IMR-90 (cell line): ENCODE results near the gene TBXAS1. TPM values are rescaled to one million over a fixed set of nuclear protein-coding genes. Genes with fewer than 3 reads are reported as not detected.

Source experiments
- ATAC-seq: fragments of 200-7000 bp; cut with Tn5 transposase; 2 replicates; pipeline ENCODE4 v1.9.1; 2020; ENCODE audit warnings: low read depth, mild to moderate bottlenecking, moderate library complexity
- BruUV-seq: library from RNA; stranded (reverse); fragments of 400-500 nt; replicated peaks from 2 replicates; lab custom pipeline; 2021; lab: Mats Ljungman, UMichigan
- CTCF ChIA-PET: fragments of 300-600 bp; formaldehyde crosslinking; extraction: SDS; loops from one replicate; lab custom pipeline; 2021; ENCODE audit warnings: antibody characterized with exemption; lab: Yijun Ruan, JAX
- POLR2A ChIA-PET: fragments of 300-600 bp; sonication (Branson Sonifier 250); formaldehyde crosslinking; loops from one replicate; lab custom pipeline; 2022; ENCODE audit warnings: antibody characterized with exemption; ENCODE audit not compliant: unreplicated experiment; lab: Charles Lee
- DNase-seq: peaks from one replicate; pipeline ENCODE4 v3.0.0; 2013
- H2AFZ ChIP-seq: replicated peaks from 2 replicates; pipeline ENCODE3; 2013; ENCODE audit warnings: low read length, mild to moderate bottlenecking; ENCODE audit not compliant: poor library complexity
- H2AK5ac ChIP-seq: 2 replicates; pipeline ENCODE4 v1.6.1; 2013; ENCODE audit warnings: low read depth, low read length, inconsistent platforms
- H2AK9ac ChIP-seq: replicated peaks from 2 replicates; pipeline ENCODE3; 2013; ENCODE audit warnings: mild to moderate bottlenecking, low read depth, low read length, moderate library complexity; ENCODE audit not compliant: poor library complexity
- H2BK120ac ChIP-seq: 2 replicates; pipeline ENCODE4 v1.6.1; 2013; ENCODE audit warnings: low read depth, low read length, inconsistent platforms
- H2BK15ac ChIP-seq: 3 replicates; pipeline ENCODE4 v1.6.1; 2013; ENCODE audit warnings: low read depth, low read length, inconsistent platforms
- H2BK20ac ChIP-seq: 2 replicates; pipeline ENCODE4 v1.6.1; 2013; ENCODE audit warnings: low read depth, mild to moderate bottlenecking, inconsistent platforms, low read length, moderate library complexity
- H2BK5ac ChIP-seq: 2 replicates; pipeline ENCODE4 v1.6.1; 2013; ENCODE audit warnings: mild to moderate bottlenecking, low read depth, low read length, inconsistent platforms; ENCODE audit not compliant: poor library complexity, severe bottlenecking
- H3K14ac ChIP-seq: replicated peaks from 2 replicates; pipeline ENCODE4 v1.6.1; 2013; ENCODE audit warnings: low read depth, low read length, inconsistent platforms
- H3K18ac ChIP-seq: 2 replicates; pipeline ENCODE4 v1.6.1; 2013; ENCODE audit warnings: low read depth, low read length, control low read depth
- H3K23ac ChIP-seq: 2 replicates; pipeline ENCODE4 v1.6.1; 2013; ENCODE audit warnings: low read depth, low read length, inconsistent platforms
- H3K27ac ChIP-seq: 2 replicates; pipeline ENCODE4 v1.5.1; 2013; ENCODE audit warnings: mild to moderate bottlenecking, control low read depth, low read length; ENCODE audit not compliant: insufficient read depth
- H3K27me3 ChIP-seq: 2 replicates; pipeline ENCODE4 v1.6.1; 2013; ENCODE audit warnings: low read length; ENCODE audit not compliant: control insufficient read depth, insufficient read depth
- H3K36me3 ChIP-seq: 2 replicates; pipeline ENCODE4 v1.6.1; 2013; ENCODE audit warnings: low read length, mixed read lengths; ENCODE audit not compliant: control insufficient read depth, insufficient read depth
- H3K4ac ChIP-seq: 2 replicates; pipeline ENCODE4 v1.6.1; 2013; ENCODE audit warnings: low read depth, low read length, inconsistent platforms
- H3K4me1 ChIP-seq: 2 replicates; pipeline ENCODE4 v1.6.1; 2013; ENCODE audit warnings: low read length, mixed read lengths; ENCODE audit not compliant: control insufficient read depth, insufficient read depth
- H3K4me2 ChIP-seq: 2 replicates; pipeline ENCODE4 v1.6.1; 2013; ENCODE audit warnings: low read depth, mild to moderate bottlenecking, control low read depth, low read length, moderate library complexity
- H3K4me3 ChIP-seq: 2 replicates; pipeline ENCODE4 v1.5.1; 2013; ENCODE audit warnings: low read depth, mild to moderate bottlenecking, control low read depth, low read length, moderate library complexity; ENCODE audit not compliant: insufficient read depth
- H3K56ac ChIP-seq: 2 replicates; pipeline ENCODE4 v1.6.1; 2013; ENCODE audit warnings: low read length, inconsistent platforms; ENCODE audit not compliant: insufficient read depth; ENCODE audit errors: extremely low read depth
- H3K79me1 ChIP-seq, 2 experiments: 2 replicates each; pipeline ENCODE4 v1.6.1; 2013; ENCODE audit warnings: low read length in 2 of 2, inconsistent platforms in 1 of 2, low read depth in 1 of 2
- H3K9ac ChIP-seq: 2 replicates; pipeline ENCODE4 v1.6.1; 2013; ENCODE audit warnings: low read depth, low read length, control low read depth
- H3K9me1 ChIP-seq: 2 replicates; pipeline ENCODE4 v1.6.1; 2013; ENCODE audit warnings: low read length, inconsistent platforms; ENCODE audit not compliant: insufficient read depth
- H3K9me3 ChIP-seq: 2 replicates; pipeline ENCODE4 v1.6.1; 2013; ENCODE audit warnings: low read length; ENCODE audit not compliant: control insufficient read depth, insufficient read depth
- H4K20me1 ChIP-seq: 2 replicates; pipeline ENCODE4 v1.6.1; 2013; ENCODE audit warnings: low read length, inconsistent platforms; ENCODE audit not compliant: insufficient read depth
- H4K5ac ChIP-seq: 2 replicates; pipeline ENCODE4 v1.6.1; 2013; ENCODE audit warnings: mild to moderate bottlenecking, low read depth, low read length, control low read depth
- H4K8ac ChIP-seq, 2 experiments: 2 replicates each; pipeline ENCODE4 v1.6.1; 2013; ENCODE audit warnings: low read depth in 2 of 2, low read length in 2 of 2, control low read depth in 1 of 2, inconsistent platforms in 1 of 2
- H4K91ac ChIP-seq: 2 replicates; pipeline ENCODE4 v1.6.1; 2013; ENCODE audit warnings: low read depth, low read length, inconsistent platforms; ENCODE audit not compliant: insufficient read depth
- BHLHE40 ChIP-seq: fragments of 150-350 bp; IDR thresholded peaks from 2 replicates; pipeline ENCODE4 v1.6.1; 2016; ENCODE audit warnings: mild to moderate bottlenecking, low read depth, low read length
- CHD1 ChIP-seq: IDR thresholded peaks from 2 replicates; pipeline ENCODE4 v1.6.1; 2012; ENCODE audit warnings: low read depth, low read length, improper control_type of control experiment
- FOS ChIP-seq: fragments of 150-350 bp; IDR thresholded peaks from 2 replicates; pipeline ENCODE4 v1.6.1; 2016; ENCODE audit warnings: low read depth, low read length
- MAFK ChIP-seq: IDR thresholded peaks from 2 replicates; pipeline ENCODE4 v1.6.1; 2012; ENCODE audit warnings: low read depth, low read length, improper control_type of control experiment
- MXI1 ChIP-seq: IDR thresholded peaks from 2 replicates; pipeline ENCODE4 v1.6.1; 2012; ENCODE audit warnings: low read depth, mild to moderate bottlenecking, low read length, moderate library complexity, borderline replicate concordance
- NFE2L2 ChIP-seq: fragments of 150-350 bp; IDR thresholded peaks from 2 replicates; pipeline ENCODE4 v1.6.1; 2016; ENCODE audit warnings: low read depth, mild to moderate bottlenecking, low read length
- POLR2A ChIP-seq: IDR thresholded peaks from 2 replicates; pipeline ENCODE4 v1.6.1; 2012; ENCODE audit warnings: mild to moderate bottlenecking, low read depth, low read length
- RAD21 ChIP-seq: IDR thresholded peaks from 2 replicates; pipeline ENCODE4 v1.6.1; 2012; ENCODE audit warnings: low read length, improper control_type of control experiment
- SMC3 ChIP-seq: fragments of 150-350 bp; IDR thresholded peaks from 2 replicates; pipeline ENCODE4 v1.6.1; 2016; ENCODE audit warnings: low read depth, mild to moderate bottlenecking, antibody characterized with exemption, low read length, moderate library complexity
- WGBS, 2 experiments: methylation state at CpG; one replicate each; pipeline versions ENCODE4 v1.1.5 to v1.1.7; 2013; ENCODE audit warnings: missing lambda C conversion rate in 2 of 2; ENCODE audit not compliant: insufficient read length in 1 of 2; ENCODE audit errors: extremely low coverage in 2 of 2; 5-methylcytosine and 5-hydroxymethylcytosine counted together
- dilution Hi-C: fragments of 300-500 bp; cut with HindIII; formaldehyde crosslinking; loops from one replicate; pipeline ENCODE4 v1.14.3; 2018; ENCODE audit warnings: low sequenced_read_pairs; ENCODE audit not compliant: unreplicated experiment
- in situ Hi-C: fragments of 300-500 bp; cut with MboI; formaldehyde crosslinking; loops from 3 replicates; pipeline ENCODE4 v1.14.3; 2019; ENCODE audit warnings: low sequenced_read_pairs, inconsistent platforms, mixed read lengths
- intact Hi-C: fragments of 100-400 bp; cut with micrococcal nuclease; formaldehyde crosslinking; loops from 2 replicates; pipeline ENCODE4 v1.10.0; 2022
- polyA plus RNA-seq, 3 experiments: library from polyadenylated mRNA; depleted of rRNA; stranded (reverse); fragments of >200 nt; gene quantifications; 2 replicates each; pipeline ENCODE4 v1.2.3, GENCODE V29; 2012; ENCODE audit warnings: low replicate concordance in 1 of 3
- total RNA-seq: library from RNA; depleted of rRNA; stranded (reverse); fragments of >200 nt; gene quantifications from 2 replicates; pipeline ENCODE4 v1.2.3, GENCODE V29; 2012
- TF ChIP-seq, protein P1 (sequence below): conservative IDR thresholded peaks from 2 replicates; pipeline ENCODE4 v1.5.1; 2012; ENCODE audit warnings: mild to moderate bottlenecking, low read depth, low read length, improper control_type of control experiment
- TF ChIP-seq, protein P2 (sequence below): fragments of 150-350 bp; IDR thresholded peaks from 2 replicates; pipeline ENCODE4 v1.6.1; 2016; ENCODE audit warnings: low read depth, mild to moderate bottlenecking, low read length, moderate library complexity, borderline replicate concordance

The TBXAS1 gene
- total and polyA plus RNA-seq, 2 of the 4 experiments (the other 2 are of a cell fraction), result 5.9 to 10.8 TPM

DNA sequence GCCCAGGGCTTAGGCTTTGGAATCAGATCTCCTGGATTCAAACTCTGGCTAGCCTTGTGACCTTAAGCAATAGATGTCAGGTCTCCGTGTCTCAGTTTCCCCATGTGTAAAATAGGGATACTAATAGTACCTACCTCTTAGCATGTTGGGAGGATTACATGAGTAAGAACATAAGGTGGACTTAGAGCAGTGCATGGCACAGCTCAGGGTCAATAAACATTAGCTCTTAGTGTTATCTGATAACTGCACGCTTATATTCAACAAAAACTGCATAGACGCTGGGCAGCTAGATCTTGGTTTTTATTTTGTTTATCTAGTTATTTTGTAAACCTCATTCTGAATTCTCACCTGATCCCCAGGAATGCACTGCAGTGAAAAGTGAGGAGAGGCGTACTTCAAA is 17.2 kb downstream of the TBXAS1 start:
- peaks cover 0 to 3% of the 10 kb centered on the region in 2 experiments; a peak in 1 of 4 replicates for H3K79me1 ChIP-seq
- ATAC-seq, result no peak
- POLR2A ChIA-PET, result no interaction called here
- H4K20me1 ChIP-seq, result no peaks in the 10 kb centered on the region
- peaks cover 6% of the 10 kb centered on the region; the same call in 1 of the 2 replicates for H3K9me1 ChIP-seq
- H3K4ac ChIP-seq, result no peak overlapping the region
- no peak overlapping the region for H3K56ac ChIP-seq
- H2BK5ac ChIP-seq, result no peak overlapping the region
- no peak overlapping the region for H2BK15ac ChIP-seq
- H4K8ac ChIP-seq, result no peak overlapping the region
- no peak overlapping the region for H4K5ac ChIP-seq
- intact Hi-C loops (no loop called here), in situ Hi-C loops (no loop called here), dilution Hi-C loops (no loop called here)
- TF ChIP-seq MAFK (no peak), CHD1 (no peak), SMC3 (no peak), POLR2A (no peak), NFE2L2 (no peak), RAD21 (no peak), BHLHE40 (no peak), MXI1 (no peak), FOS (no peak)
- TF ChIP-seq, protein P1, sequence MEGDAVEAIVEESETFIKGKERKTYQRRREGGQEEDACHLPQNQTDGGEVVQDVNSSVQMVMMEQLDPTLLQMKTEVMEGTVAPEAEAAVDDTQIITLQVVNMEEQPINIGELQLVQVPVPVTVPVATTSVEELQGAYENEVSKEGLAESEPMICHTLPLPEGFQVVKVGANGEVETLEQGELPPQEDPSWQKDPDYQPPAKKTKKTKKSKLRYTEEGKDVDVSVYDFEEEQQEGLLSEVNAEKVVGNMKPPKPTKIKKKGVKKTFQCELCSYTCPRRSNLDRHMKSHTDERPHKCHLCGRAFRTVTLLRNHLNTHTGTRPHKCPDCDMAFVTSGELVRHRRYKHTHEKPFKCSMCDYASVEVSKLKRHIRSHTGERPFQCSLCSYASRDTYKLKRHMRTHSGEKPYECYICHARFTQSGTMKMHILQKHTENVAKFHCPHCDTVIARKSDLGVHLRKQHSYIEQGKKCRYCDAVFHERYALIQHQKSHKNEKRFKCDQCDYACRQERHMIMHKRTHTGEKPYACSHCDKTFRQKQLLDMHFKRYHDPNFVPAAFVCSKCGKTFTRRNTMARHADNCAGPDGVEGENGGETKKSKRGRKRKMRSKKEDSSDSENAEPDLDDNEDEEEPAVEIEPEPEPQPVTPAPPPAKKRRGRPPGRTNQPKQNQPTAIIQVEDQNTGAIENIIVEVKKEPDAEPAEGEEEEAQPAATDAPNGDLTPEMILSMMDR, result no peak
- TF ChIP-seq, protein P2, sequence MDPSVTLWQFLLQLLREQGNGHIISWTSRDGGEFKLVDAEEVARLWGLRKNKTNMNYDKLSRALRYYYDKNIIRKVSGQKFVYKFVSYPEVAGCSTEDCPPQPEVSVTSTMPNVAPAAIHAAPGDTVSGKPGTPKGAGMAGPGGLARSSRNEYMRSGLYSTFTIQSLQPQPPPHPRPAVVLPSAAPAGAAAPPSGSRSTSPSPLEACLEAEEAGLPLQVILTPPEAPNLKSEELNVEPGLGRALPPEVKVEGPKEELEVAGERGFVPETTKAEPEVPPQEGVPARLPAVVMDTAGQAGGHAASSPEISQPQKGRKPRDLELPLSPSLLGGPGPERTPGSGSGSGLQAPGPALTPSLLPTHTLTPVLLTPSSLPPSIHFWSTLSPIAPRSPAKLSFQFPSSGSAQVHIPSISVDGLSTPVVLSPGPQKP, result no peak
- no peaks in the 10 kb centered on the region for H3K27me3 ChIP-seq
- H3K9me3 ChIP-seq, result peaks cover 5% of the 10 kb centered on the region; the same call in 1 of the 2 replicates
- H3K23ac ChIP-seq, result no peak overlapping the region
- no peak overlapping the region for H2AK9ac ChIP-seq
- H3K4me2 ChIP-seq, result no peak overlapping the region
- H3K4me1 ChIP-seq, result peaks cover 5% of the 10 kb centered on the region
- no CpG with 5 or more reads among the region's 4 CpGs for WGBS, 2 experiments
- H3K36me3 ChIP-seq, result no peaks in the 10 kb centered on the region
- no peak overlapping the region for H3K27ac ChIP-seq
- no peak for DNase-seq
- no peak overlapping the region for H3K18ac ChIP-seq
- no peak overlapping the region for H3K9ac ChIP-seq
- H2BK20ac ChIP-seq, result no peak overlapping the region
- H2AK5ac ChIP-seq, result no peak overlapping the region
- CTCF ChIA-PET, result interaction anchor here (0.7 kb wide), 1 partner anchor 101 kb away, joined by 3 read pairs; no protein-coding TSS in a partner anchor
- no TSS peak for BruUV-seq
- no peak overlapping the region for H2BK120ac ChIP-seq
- H2AFZ ChIP-seq, result no peak overlapping the region
- no peak overlapping the region for H3K14ac ChIP-seq
- H3K4me3 ChIP-seq, result no peak overlapping the region
- H4K91ac ChIP-seq, result no peak overlapping the region
